Esophagus squamous epithelium (tissue), 5 donors: ENCODE data around the gene GIGYF2. TPM values are rescaled to one million over a fixed set of nuclear protein-coding genes. Genes with fewer than 3 reads are reported as not detected.

Experiments used
- DNase-seq: peaks from one replicate; lab custom pipeline; 2025; lab: John Stamatoyannopoulos, UW
- H3K27ac ChIP-seq, 4 donors: fragments of 200-600 bp; sonication (generic); one replicate each; pipeline ENCODE4 v1.5.1; 2016 to 2019; ENCODE audit warnings: mild to moderate bottlenecking in 1 of 4
- H3K27me3 ChIP-seq, 4 donors: fragments of 200-600 bp; sonication (generic); 1 replicate in 3 of 4; 2 replicates in 1 of 4; pipeline versions ENCODE4 v1.5.1 to v1.6.0; 2017 to 2021; ENCODE audit warnings: antibody characterized with exemption in 1 of 4
- H3K36me3 ChIP-seq, 3 donors: fragments of 200-600 bp; sonication (generic); one replicate each; pipeline ENCODE4 v1.5.1; 2016 to 2019
- H3K4me1 ChIP-seq, 3 donors: fragments of 200-600 bp; sonication (generic); one replicate each; pipeline ENCODE4 v1.5.1; 2017 to 2019
- H3K4me3 ChIP-seq, 4 donors: fragments of 200-600 bp; sonication (generic); 1 replicate in 3 of 4; 2 replicates in 1 of 4; pipeline ENCODE4 v1.5.1; 2016 to 2019; ENCODE audit warnings: mild to moderate bottlenecking in 2 of 4, moderate library complexity in 1 of 4
- H3K9me3 ChIP-seq, 3 donors: fragments of 200-600 bp; sonication (generic); one replicate each; pipeline ENCODE4 v1.5.1; 2016 to 2019
- CTCF ChIP-seq, 6 experiments: fragments of 450-650 bp in 4 of 6; fragments of 200-600 bp in 2 of 6; sonication (generic) in 2 of 6; IDR thresholded peaks; one replicate each; pipeline ENCODE4 v1.5.1; 2016 to 2019; ENCODE audit warnings: antibody characterized with exemption in 6 of 6, mild to moderate bottlenecking in 4 of 6, moderate library complexity in 4 of 6
- POLR2A ChIP-seq, 4 donors: fragments of 450-650 bp; IDR thresholded peaks; one replicate each; pipeline ENCODE4 v1.6.1; 2017; ENCODE audit warnings: antibody characterized with exemption in 4 of 4, mild to moderate bottlenecking in 4 of 4, moderate library complexity in 3 of 4
- WGBS, 2 donors: methylation state at CpG; one replicate each; pipeline ENCODE4 v1.1.5; 2018; 5-methylcytosine and 5-hydroxymethylcytosine counted together
- intact Hi-C: fragments of 100-400 bp; cut with DNase I; formaldehyde crosslinking; loops from one replicate; pipeline ENCODE4 v1.15.0; 2022
- total RNA-seq, 4 donors: library from RNA; depleted of rRNA; stranded (reverse); fragments of >200 nt; gene quantifications; one replicate each; pipeline ENCODE4 v1.1.0, GENCODE V29; 2016
- donor health status: DM: yes; HTN: yes; CAD: no.

Gene GIGYF2
- total RNA-seq, 4 donors from 2014 or later: 48.7 to 79.0 (median 62.0) TPM

- H3K27ac ChIP-seq: no peak overlapping the region
- TF ChIP-seq CTCF (IDR thresholded peaks at IDR 0.05): no peak
- no peak for TF ChIP-seq POLR2A (IDR thresholded peaks at IDR 0.05)
- 54 to 55% methylated on average over 6 to 7 of the region's 7 CpGs for WGBS, 2 donors
Observed at GRCh38 chr2:232658217-232658785, 38.8 kb upstream of the GIGYF2 start.

GRCh38 chr2:232659359-232659758 is 37.8 kb upstream of the GIGYF2 start:
- WGBS, 2 donors: 56% methylated on average over 2 of the region's 2 CpGs
- TF ChIP-seq POLR2A (IDR thresholded peaks at IDR 0.05): no peak
- TF ChIP-seq CTCF (IDR thresholded peaks at IDR 0.05): no peak
- H3K27ac ChIP-seq: no peak overlapping the region

More at GRCh38 chr2:232658217-232658785, 38.8 kb upstream of the GIGYF2 start:
- H3K4me1 ChIP-seq: no peaks in the 10 kb centered on the region
- intact Hi-C loops: no loop called here
- no peaks in the 10 kb centered on the region for H3K27me3 ChIP-seq
- H3K4me3 ChIP-seq: no peak overlapping the region
- H3K9me3 ChIP-seq: no peaks in the 10 kb centered on the region
- H3K36me3 ChIP-seq: no peaks in the 10 kb centered on the region
- no peak for DNase-seq

GRCh38 chr2:232662486-232663260 is 34.5 kb upstream of the GIGYF2 start:
- 85 to 94% methylated on average over 13 to 15 of the region's 16 CpGs for WGBS, 2 donors
- no peak for DNase-seq

More at GRCh38 chr2:232659359-232659758, 37.8 kb upstream of the GIGYF2 start:
- intact Hi-C loops: no loop called here
- Histone ChIP-seq H3K27me3 (no peaks in the 10 kb centered on the region), H3K4me1 (no peaks in the 10 kb centered on the region), H3K36me3 (no peaks in the 10 kb centered on the region), H3K4me3 (no peak overlapping the region), H3K9me3 (no peaks in the 10 kb centered on the region)
- DNase-seq: no peak

GRCh38 chr2:232666051-232666805 is 30.9 kb upstream of the GIGYF2 start:
- TF ChIP-seq POLR2A (IDR thresholded peaks at IDR 0.05): no peak
- TF ChIP-seq CTCF (IDR thresholded peaks at IDR 0.05): no peak
- no peaks in the 10 kb centered on the region for H3K27me3 ChIP-seq
- H3K4me1 ChIP-seq: no peaks in the 10 kb centered on the region
- no peak for DNase-seq
- H3K36me3 ChIP-seq: no peaks in the 10 kb centered on the region
- H3K9me3 ChIP-seq: no peaks in the 10 kb centered on the region
- no peak overlapping the region for H3K4me3 ChIP-seq
- no peak overlapping the region for H3K27ac ChIP-seq
- 42 to 73% methylated on average over 2 to 6 of the region's 7 CpGs for WGBS, 2 donors
- intact Hi-C loops: no loop called here

More at GRCh38 chr2:232662486-232663260, 34.5 kb upstream of the GIGYF2 start:
- Histone ChIP-seq H3K27ac (no peak overlapping the region), H3K27me3 (no peaks in the 10 kb centered on the region), H3K4me1 (no peaks in the 10 kb centered on the region), H3K9me3 (no peaks in the 10 kb centered on the region), H3K4me3 (no peak overlapping the region), H3K36me3 (no peaks in the 10 kb centered on the region)
- intact Hi-C loops: no loop called here
- TF ChIP-seq POLR2A (IDR thresholded peaks at IDR 0.05) (no peak), CTCF (IDR thresholded peaks at IDR 0.05) (no peak)
